HepG2 (cell line): ENCODE measurements around the gene RAMP1. TPM values are rescaled to one million over a fixed set of nuclear protein-coding genes. Genes with fewer than 3 reads are reported as not detected.

Experiments
- ATAC-seq: fragments of 200-7000 bp; cut with Tn5 transposase; 3 replicates; pipeline ENCODE4 v1.9.1; 2020; ENCODE audit warnings: mild to moderate bottlenecking, moderate library complexity
- BruUV-seq: library from RNA; stranded (reverse); fragments of 400-500 nt; replicated peaks from 2 replicates; lab custom pipeline; 2021; lab: Mats Ljungman, UMichigan
- CTCF ChIA-PET: fragments of 300-600 bp; formaldehyde crosslinking; extraction: SDS; loops from one replicate; lab custom pipeline; 2021; ENCODE audit warnings: low total read pairs, inconsistent platforms, low intra/inter-chr PET ratio; lab: Yijun Ruan, JAX
- POLR2A ChIA-PET: fragments of 350-600 bp; sonication (Branson Sonifier 250); formaldehyde crosslinking; loops from one replicate; lab custom pipeline; 2020; ENCODE audit warnings: antibody characterized with exemption, inconsistent platforms; lab: Yijun Ruan, JAX
- DNase-seq: peaks from one replicate; pipeline ENCODE4 v3.0.0-alpha.2; 2015; ENCODE audit warnings: low spot score
- FAIRE-seq: peaks from 3 replicates; lab custom pipeline; 2011; peaks lifted over from hg19 to GRCh38; lab: Jason Lieb, UNC
- H2AFZ ChIP-seq: one replicate; pipeline ENCODE4 v1.6.1; 2011; ENCODE audit warnings: low read length, inconsistent platforms
- H3K27ac ChIP-seq: fragments of 300-600 bp; 3 replicates; pipeline ENCODE4 v1.8.0; 2011; ENCODE audit warnings: mixed run types, mild to moderate bottlenecking, mixed read lengths, low read length, inconsistent platforms; ENCODE audit not compliant: insufficient read depth; ENCODE audit errors: extremely low read length
- H3K27me3 ChIP-seq, 2 experiments: fragments of 200-600 bp in 1 of 2; 2 replicates in 1 of 2; 3 replicates in 1 of 2; pipeline versions ENCODE4 v1.6.0 to v1.8.0; 2011; ENCODE audit warnings: low read length in 2 of 2, mild to moderate bottlenecking in 2 of 2, moderate library complexity in 2 of 2, inconsistent platforms in 1 of 2; ENCODE audit not compliant: insufficient read depth in 2 of 2, control insufficient read depth in 1 of 2
- H3K36me3 ChIP-seq, 2 experiments: fragments of 200-600 bp in 1 of 2; replicated peaks in 1 of 2; 2 replicates in 1 of 2; 3 replicates in 1 of 2; pipeline versions ENCODE4 v1.5.1 to v1.8.0; 2011; ENCODE audit warnings: low read length in 2 of 2, inconsistent platforms in 1 of 2; ENCODE audit not compliant: insufficient read depth in 2 of 2, control insufficient read depth in 1 of 2
- H3K4me1 ChIP-seq: 2 replicates; pipeline ENCODE4 v1.5.1; 2012; ENCODE audit warnings: low read length, inconsistent platforms; ENCODE audit not compliant: insufficient read depth
- H3K4me2 ChIP-seq: 2 replicates; pipeline ENCODE4 v1.6.0; 2011; ENCODE audit warnings: low read depth, low read length, inconsistent platforms
- H3K4me3 ChIP-seq, 3 experiments: fragments of 200-600 bp in 1 of 3; sonication (generic), shearing (Covaris generic) in 1 of 3; replicated peaks in 1 of 3; 2 replicates each; pipeline ENCODE4 v1.5.1; 2011 to 2016; ENCODE audit warnings: low read length in 3 of 3, inconsistent platforms in 2 of 3, low read depth in 2 of 3, mild to moderate bottlenecking in 2 of 3, control low read depth in 1 of 3, mixed read lengths in 1 of 3; ENCODE audit not compliant: insufficient read depth in 1 of 3
- H3K79me2 ChIP-seq: one replicate; pipeline ENCODE4 v1.6.1; 2011; ENCODE audit warnings: low read length, inconsistent platforms; ENCODE audit not compliant: insufficient read depth
- H3K9ac ChIP-seq: 2 replicates; pipeline ENCODE4 v1.6.0; 2011; ENCODE audit warnings: mild to moderate bottlenecking, low read depth, low read length, inconsistent platforms; ENCODE audit not compliant: insufficient read depth
- H3K9me3 ChIP-seq: 2 replicates; pipeline ENCODE4 v1.5.1; 2012; ENCODE audit warnings: mild to moderate bottlenecking, low read length
- H4K20me1 ChIP-seq: 2 replicates; pipeline ENCODE4 v1.6.0; 2011; ENCODE audit warnings: inconsistent platforms, mild to moderate bottlenecking, low read length, moderate library complexity; ENCODE audit not compliant: insufficient read depth
- BATF2 ChIP-seq: sonication (generic); formaldehyde crosslinking; IDR thresholded peaks from 2 replicates; pipeline ENCODE4 v1.8.0; 2022; ENCODE audit warnings: mild to moderate bottlenecking, missing genetic modification reagents, moderate library complexity
- CSRNP1 ChIP-seq: sonication (generic); formaldehyde crosslinking; IDR thresholded peaks from 2 replicates; pipeline ENCODE4 v1.8.1; 2023; ENCODE audit warnings: mild to moderate bottlenecking, missing genetic modification reagents
- DNMT1 ChIP-seq: sonication (generic); formaldehyde crosslinking; IDR thresholded peaks from 2 replicates; pipeline ENCODE4 v1.5.1; 2020; ENCODE audit warnings: mild to moderate bottlenecking, missing genetic modification reagents
- ERF ChIP-seq: IDR thresholded peaks from 2 replicates; pipeline ENCODE4 v1.6.1; 2018; ENCODE audit warnings: missing biosample characterization, missing genetic modification reagents
- HIC2 ChIP-seq: sonication (generic); formaldehyde crosslinking; IDR thresholded peaks from 2 replicates; pipeline ENCODE4 v1.9.0; 2022; ENCODE audit warnings: low read depth, missing genetic modification reagents
- HMGA1 ChIP-seq: sonication (generic); formaldehyde crosslinking; conservative IDR thresholded peaks from 2 replicates; pipeline ENCODE4 v1.4.0; 2020; ENCODE audit warnings: missing genetic modification reagents
- POGZ ChIP-seq: sonication (generic); formaldehyde crosslinking; IDR thresholded peaks from 2 replicates; pipeline ENCODE4 v1.4.0; 2020; ENCODE audit warnings: mild to moderate bottlenecking, missing genetic modification reagents
- TARDBP ChIP-seq: sonication (generic); formaldehyde crosslinking; IDR thresholded peaks from 2 replicates; pipeline ENCODE4 v1.8.0; 2022; ENCODE audit warnings: mild to moderate bottlenecking, missing genetic modification reagents
- ZNF343 ChIP-seq: sonication (generic); formaldehyde crosslinking; IDR thresholded peaks from 2 replicates; pipeline ENCODE4 v1.4.0; 2020; ENCODE audit warnings: mild to moderate bottlenecking, missing genetic modification reagents
- ZNF790 ChIP-seq: sonication (generic); formaldehyde crosslinking; IDR thresholded peaks from 2 replicates; pipeline ENCODE4 v1.8.0; 2022; ENCODE audit warnings: missing genetic modification reagents, mild to moderate bottlenecking, borderline replicate concordance
- ZZZ3 ChIP-seq: sonication (generic); formaldehyde crosslinking; IDR thresholded peaks from 2 replicates; pipeline ENCODE4 v1.4.0; 2020; ENCODE audit warnings: missing genetic modification reagents, mild to moderate bottlenecking, borderline replicate concordance
- WGBS: methylation state at CpG from one replicate; pipeline ENCODE4 v1.1.6; 2017; ENCODE audit warnings: low lambda C conversion rate; 5-methylcytosine and 5-hydroxymethylcytosine counted together
- in situ Hi-C: cut with HindIII; loops from 2 replicates; pipeline ENCODE4 v1.10.0; 2017; ENCODE audit warnings: low pct_unique_long_range_greater_than_20kb; ENCODE audit not compliant: extremely low pct_ligation_motif_present
- intact Hi-C: fragments of 100-400 bp; cut with micrococcal nuclease; formaldehyde crosslinking; loops from one replicate; pipeline ENCODE4 v1.10.0; 2022; ENCODE audit not compliant: unreplicated experiment
- polyA plus RNA-seq, 8 experiments: library from polyadenylated mRNA; depleted of rRNA in 3 of 8; stranded (reverse) in 7 of 8; unstranded in 1 of 8; fragments of >200 nt; fragmentation: Illumina TruSeq in 4 of 8; extraction: Trizol in 4 of 8; gene quantifications; 2 replicates each; pipeline versions ENCODE4 v1.2.1 to v1.2.3, GENCODE V29; 2011 to 2016; ENCODE audit warnings: low read depth in 4 of 8, missing spikeins in 1 of 8, mixed read lengths in 1 of 8; ENCODE audit not compliant: insufficient read depth in 1 of 8
- total RNA-seq, 5 experiments: library from RNA; depleted of rRNA; stranded (reverse); fragments of >200 nt; fragmentation: Illumina TruSeq; extraction: Trizol; gene quantifications; 2 replicates each; pipeline ENCODE4 v1.2.3, GENCODE V29; 2016; ENCODE audit warnings: low read depth in 1 of 5

Gene RAMP1
- total and polyA plus RNA-seq, 2 of the 13 experiments (the other 11 are each of a cell fraction or from before 2014, with no cell fraction given): 0.29 to 0.61 TPM

- no peak overlapping the region for H2AFZ ChIP-seq
- DNase-seq: no peak
- no peaks in the 10 kb centered on the region for H3K36me3 ChIP-seq
- no peak for TF ChIP-seq ERF (CRISPR knock-in tag)
- no peak for TF ChIP-seq DNMT1 (CRISPR knock-in tag)
- no peak for TF ChIP-seq POGZ (CRISPR knock-in tag)
- TF ChIP-seq ZNF343 (CRISPR knock-in tag): no peak
- no peak for TF ChIP-seq HMGA1 (CRISPR knock-in tag)
- TF ChIP-seq CSRNP1 (CRISPR knock-in tag): no peak
- no peak for TF ChIP-seq ZNF790 (CRISPR knock-in tag)
- no peak for TF ChIP-seq BATF2 (CRISPR knock-in tag)
- no peak for TF ChIP-seq HIC2 (CRISPR knock-in tag)
- TF ChIP-seq ZZZ3: no peak
- no peak for TF ChIP-seq TARDBP (CRISPR knock-in tag)
- CTCF ChIA-PET: no interaction called here
- in situ Hi-C loops (no loop called here), intact Hi-C loops (no loop called here)
- POLR2A ChIA-PET: no interaction called here
- H3K9ac ChIP-seq: no peak overlapping the region
- H3K4me3 ChIP-seq: no peak overlapping the region; a peak in 1 of 6 replicates
- WGBS: 34% methylated on average over 15 of the region's 27 CpGs
- H3K27me3 ChIP-seq: peaks cover 12 to 27% of the 10 kb centered on the region in 2 experiments
- peaks cover 24% of the 10 kb centered on the region; the same call in 1 of the 2 replicates for H3K4me1 ChIP-seq
- H3K27ac ChIP-seq: no peak overlapping the region
- H3K4me2 ChIP-seq: no peak overlapping the region
- H3K9me3 ChIP-seq: no peaks in the 10 kb centered on the region
- BruUV-seq: no TSS peak
- no peaks in the 10 kb centered on the region for H3K79me2 ChIP-seq
- peak; percentile 17 for ATAC-seq
- H4K20me1 ChIP-seq: no peaks in the 10 kb centered on the region
- no peak for FAIRE-seq
These were observed 25.9 kb downstream of the RAMP1 start for GRCh38 chr2:237885111-237885930.
